IMR-90 (cell line): ENCODE measurements around the gene KRT6B. TPM values are rescaled to one million over a fixed set of nuclear protein-coding genes. Genes with fewer than 3 reads are reported as not detected.

ENCODE experiments used
- ATAC-seq: fragments of 200-7000 bp; cut with Tn5 transposase; 2 replicates; pipeline ENCODE4 v1.9.1; 2020; ENCODE audit warnings: low read depth, mild to moderate bottlenecking, moderate library complexity
- BruUV-seq: library from RNA; stranded (reverse); fragments of 400-500 nt; replicated peaks from 2 replicates; lab custom pipeline; 2021; lab: Mats Ljungman, UMichigan
- CTCF ChIA-PET: fragments of 300-600 bp; formaldehyde crosslinking; extraction: SDS; loops from one replicate; lab custom pipeline; 2021; ENCODE audit warnings: antibody characterized with exemption; lab: Yijun Ruan, JAX
- POLR2A ChIA-PET: fragments of 300-600 bp; sonication (Branson Sonifier 250); formaldehyde crosslinking; loops from one replicate; lab custom pipeline; 2022; ENCODE audit warnings: antibody characterized with exemption; ENCODE audit not compliant: unreplicated experiment; lab: Charles Lee
- DNase-seq: peaks from one replicate; pipeline ENCODE4 v3.0.0; 2013
- H2AFZ ChIP-seq: replicated peaks from 2 replicates; pipeline ENCODE3; 2013; ENCODE audit warnings: low read length, mild to moderate bottlenecking; ENCODE audit not compliant: poor library complexity
- H2AK5ac ChIP-seq: 2 replicates; pipeline ENCODE4 v1.6.1; 2013; ENCODE audit warnings: low read depth, low read length, inconsistent platforms
- H2AK9ac ChIP-seq: replicated peaks from 2 replicates; pipeline ENCODE3; 2013; ENCODE audit warnings: mild to moderate bottlenecking, low read depth, low read length, moderate library complexity; ENCODE audit not compliant: poor library complexity
- H2BK120ac ChIP-seq: 2 replicates; pipeline ENCODE4 v1.6.1; 2013; ENCODE audit warnings: low read depth, low read length, inconsistent platforms
- H2BK15ac ChIP-seq: 3 replicates; pipeline ENCODE4 v1.6.1; 2013; ENCODE audit warnings: low read depth, low read length, inconsistent platforms
- H2BK20ac ChIP-seq: 2 replicates; pipeline ENCODE4 v1.6.1; 2013; ENCODE audit warnings: low read depth, mild to moderate bottlenecking, inconsistent platforms, low read length, moderate library complexity
- H2BK5ac ChIP-seq: 2 replicates; pipeline ENCODE4 v1.6.1; 2013; ENCODE audit warnings: mild to moderate bottlenecking, low read depth, low read length, inconsistent platforms; ENCODE audit not compliant: poor library complexity, severe bottlenecking
- H3K14ac ChIP-seq: replicated peaks from 2 replicates; pipeline ENCODE4 v1.6.1; 2013; ENCODE audit warnings: low read depth, low read length, inconsistent platforms
- H3K18ac ChIP-seq: 2 replicates; pipeline ENCODE4 v1.6.1; 2013; ENCODE audit warnings: low read depth, low read length, control low read depth
- H3K23ac ChIP-seq: 2 replicates; pipeline ENCODE4 v1.6.1; 2013; ENCODE audit warnings: low read depth, low read length, inconsistent platforms
- H3K27ac ChIP-seq: 2 replicates; pipeline ENCODE4 v1.5.1; 2013; ENCODE audit warnings: mild to moderate bottlenecking, control low read depth, low read length; ENCODE audit not compliant: insufficient read depth
- H3K27me3 ChIP-seq: 2 replicates; pipeline ENCODE4 v1.6.1; 2013; ENCODE audit warnings: low read length; ENCODE audit not compliant: control insufficient read depth, insufficient read depth
- H3K36me3 ChIP-seq: 2 replicates; pipeline ENCODE4 v1.6.1; 2013; ENCODE audit warnings: low read length, mixed read lengths; ENCODE audit not compliant: control insufficient read depth, insufficient read depth
- H3K4ac ChIP-seq: 2 replicates; pipeline ENCODE4 v1.6.1; 2013; ENCODE audit warnings: low read depth, low read length, inconsistent platforms
- H3K4me1 ChIP-seq: 2 replicates; pipeline ENCODE4 v1.6.1; 2013; ENCODE audit warnings: low read length, mixed read lengths; ENCODE audit not compliant: control insufficient read depth, insufficient read depth
- H3K4me2 ChIP-seq: 2 replicates; pipeline ENCODE4 v1.6.1; 2013; ENCODE audit warnings: low read depth, mild to moderate bottlenecking, control low read depth, low read length, moderate library complexity
- H3K4me3 ChIP-seq: 2 replicates; pipeline ENCODE4 v1.5.1; 2013; ENCODE audit warnings: low read depth, mild to moderate bottlenecking, control low read depth, low read length, moderate library complexity; ENCODE audit not compliant: insufficient read depth
- H3K56ac ChIP-seq: 2 replicates; pipeline ENCODE4 v1.6.1; 2013; ENCODE audit warnings: low read length, inconsistent platforms; ENCODE audit not compliant: insufficient read depth; ENCODE audit errors: extremely low read depth
- H3K79me1 ChIP-seq, 2 experiments: 2 replicates each; pipeline ENCODE4 v1.6.1; 2013; ENCODE audit warnings: low read length in 2 of 2, inconsistent platforms in 1 of 2, low read depth in 1 of 2
- H3K9ac ChIP-seq: 2 replicates; pipeline ENCODE4 v1.6.1; 2013; ENCODE audit warnings: low read depth, low read length, control low read depth
- H3K9me1 ChIP-seq: 2 replicates; pipeline ENCODE4 v1.6.1; 2013; ENCODE audit warnings: low read length, inconsistent platforms; ENCODE audit not compliant: insufficient read depth
- H3K9me3 ChIP-seq: 2 replicates; pipeline ENCODE4 v1.6.1; 2013; ENCODE audit warnings: low read length; ENCODE audit not compliant: control insufficient read depth, insufficient read depth
- H4K20me1 ChIP-seq: 2 replicates; pipeline ENCODE4 v1.6.1; 2013; ENCODE audit warnings: low read length, inconsistent platforms; ENCODE audit not compliant: insufficient read depth
- H4K5ac ChIP-seq: 2 replicates; pipeline ENCODE4 v1.6.1; 2013; ENCODE audit warnings: mild to moderate bottlenecking, low read depth, low read length, control low read depth
- H4K8ac ChIP-seq, 2 experiments: 2 replicates each; pipeline ENCODE4 v1.6.1; 2013; ENCODE audit warnings: low read depth in 2 of 2, low read length in 2 of 2, control low read depth in 1 of 2, inconsistent platforms in 1 of 2
- H4K91ac ChIP-seq: 2 replicates; pipeline ENCODE4 v1.6.1; 2013; ENCODE audit warnings: low read depth, low read length, inconsistent platforms; ENCODE audit not compliant: insufficient read depth
- CEBPB ChIP-seq: IDR thresholded peaks from 2 replicates; pipeline ENCODE4 v1.6.1; 2012; ENCODE audit warnings: low read depth, low read length, improper control_type of control experiment
- RCOR1 ChIP-seq: IDR thresholded peaks from 2 replicates; pipeline ENCODE4 v1.6.1; 2012; ENCODE audit warnings: mild to moderate bottlenecking, low read length, improper control_type of control experiment; ENCODE audit not compliant: insufficient replicate concordance
- WGBS, 2 experiments: methylation state at CpG; one replicate each; pipeline versions ENCODE4 v1.1.5 to v1.1.7; 2013; ENCODE audit warnings: missing lambda C conversion rate in 2 of 2; ENCODE audit not compliant: insufficient read length in 1 of 2; ENCODE audit errors: extremely low coverage in 2 of 2; 5-methylcytosine and 5-hydroxymethylcytosine counted together
- dilution Hi-C: fragments of 300-500 bp; cut with HindIII; formaldehyde crosslinking; loops from one replicate; pipeline ENCODE4 v1.14.3; 2018; ENCODE audit warnings: low sequenced_read_pairs; ENCODE audit not compliant: unreplicated experiment
- in situ Hi-C: fragments of 300-500 bp; cut with MboI; formaldehyde crosslinking; loops from 3 replicates; pipeline ENCODE4 v1.14.3; 2019; ENCODE audit warnings: low sequenced_read_pairs, inconsistent platforms, mixed read lengths
- intact Hi-C: fragments of 100-400 bp; cut with micrococcal nuclease; formaldehyde crosslinking; loops from 2 replicates; pipeline ENCODE4 v1.10.0; 2022
- polyA plus RNA-seq, 3 experiments: library from polyadenylated mRNA; depleted of rRNA; stranded (reverse); fragments of >200 nt; gene quantifications; 2 replicates each; pipeline ENCODE4 v1.2.3, GENCODE V29; 2012; ENCODE audit warnings: low replicate concordance in 1 of 3
- total RNA-seq: library from RNA; depleted of rRNA; stranded (reverse); fragments of >200 nt; gene quantifications from 2 replicates; pipeline ENCODE4 v1.2.3, GENCODE V29; 2012
- TF ChIP-seq, protein P1 (sequence below): fragments of 150-350 bp; IDR thresholded peaks from 2 replicates; pipeline ENCODE4 v1.6.1; 2016; ENCODE audit warnings: low read depth, mild to moderate bottlenecking, low read length, moderate library complexity, borderline replicate concordance

The KRT6B gene
- total and polyA plus RNA-seq, 2 of the 4 experiments (the other 2 are of a cell fraction) = not detected

DNA sequence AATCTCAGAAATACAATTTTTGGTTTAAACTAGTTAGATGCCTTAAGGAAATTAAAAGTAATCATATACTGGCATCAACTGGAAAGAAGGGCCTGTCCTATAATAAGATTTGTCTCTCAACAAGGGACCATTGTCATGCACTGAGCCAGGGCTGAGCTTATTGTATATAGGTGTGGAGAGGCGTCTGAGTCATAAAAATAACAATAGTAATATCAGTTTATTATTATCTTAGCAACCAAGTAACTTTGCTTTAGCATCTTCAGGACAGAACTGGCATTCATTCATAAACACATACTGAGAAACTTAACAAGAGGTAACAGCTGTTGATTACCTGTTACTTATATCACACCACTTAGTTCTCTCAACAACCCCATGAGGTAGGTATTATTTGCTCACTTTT is 24.9 kb downstream of the KRT6B start:
- no peak overlapping the region for H4K91ac ChIP-seq
- H3K4me1 ChIP-seq = no peaks in the 10 kb centered on the region
- no peak overlapping the region for H3K4me3 ChIP-seq
- no peak overlapping the region for H4K5ac ChIP-seq
- H3K23ac ChIP-seq = no peak overlapping the region
- peaks cover 75% of the 10 kb centered on the region for H3K27me3 ChIP-seq
- no peak overlapping the region for H2BK15ac ChIP-seq
- dilution Hi-C loops (no loop called here), in situ Hi-C loops (no loop called here), intact Hi-C loops (no loop called here)
- H3K14ac ChIP-seq = no peak overlapping the region
- no CpG with 5 or more reads among the region's 1 CpG for WGBS, 2 experiments
- DNase-seq (no peak), ATAC-seq (no peak)
- no peak overlapping the region for H2AFZ ChIP-seq
- ChIA-PET CTCF (no interaction called here), POLR2A (no interaction called here)
- no peak overlapping the region for H2AK9ac ChIP-seq
- H3K4me2 ChIP-seq = no peak overlapping the region
- H3K9me3 ChIP-seq = no peaks in the 10 kb centered on the region
- no peaks in the 10 kb centered on the region for H3K36me3 ChIP-seq
- H4K20me1 ChIP-seq = no peaks in the 10 kb centered on the region
- H3K18ac ChIP-seq = no peak overlapping the region
- H2AK5ac ChIP-seq = no peak overlapping the region
- H4K8ac ChIP-seq = no peak overlapping the region
- no peak for TF ChIP-seq CEBPB
- TF ChIP-seq, protein P1, sequence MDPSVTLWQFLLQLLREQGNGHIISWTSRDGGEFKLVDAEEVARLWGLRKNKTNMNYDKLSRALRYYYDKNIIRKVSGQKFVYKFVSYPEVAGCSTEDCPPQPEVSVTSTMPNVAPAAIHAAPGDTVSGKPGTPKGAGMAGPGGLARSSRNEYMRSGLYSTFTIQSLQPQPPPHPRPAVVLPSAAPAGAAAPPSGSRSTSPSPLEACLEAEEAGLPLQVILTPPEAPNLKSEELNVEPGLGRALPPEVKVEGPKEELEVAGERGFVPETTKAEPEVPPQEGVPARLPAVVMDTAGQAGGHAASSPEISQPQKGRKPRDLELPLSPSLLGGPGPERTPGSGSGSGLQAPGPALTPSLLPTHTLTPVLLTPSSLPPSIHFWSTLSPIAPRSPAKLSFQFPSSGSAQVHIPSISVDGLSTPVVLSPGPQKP = no peak
- no peak for TF ChIP-seq RCOR1
- no peak overlapping the region for H3K9ac ChIP-seq
- no peak overlapping the region for H3K4ac ChIP-seq
- no peaks in the 10 kb centered on the region for H3K79me1 ChIP-seq
- BruUV-seq = no TSS peak
- no peak overlapping the region for H2BK120ac ChIP-seq
- H3K9me1 ChIP-seq = no peaks in the 10 kb centered on the region
- no peak overlapping the region for H3K56ac ChIP-seq
- H3K27ac ChIP-seq = no peak overlapping the region
- H2BK5ac ChIP-seq = no peak overlapping the region
- H2BK20ac ChIP-seq = no peak overlapping the region
